ENCODE data around the gene MT3.

The MT3 gene

DNA sequence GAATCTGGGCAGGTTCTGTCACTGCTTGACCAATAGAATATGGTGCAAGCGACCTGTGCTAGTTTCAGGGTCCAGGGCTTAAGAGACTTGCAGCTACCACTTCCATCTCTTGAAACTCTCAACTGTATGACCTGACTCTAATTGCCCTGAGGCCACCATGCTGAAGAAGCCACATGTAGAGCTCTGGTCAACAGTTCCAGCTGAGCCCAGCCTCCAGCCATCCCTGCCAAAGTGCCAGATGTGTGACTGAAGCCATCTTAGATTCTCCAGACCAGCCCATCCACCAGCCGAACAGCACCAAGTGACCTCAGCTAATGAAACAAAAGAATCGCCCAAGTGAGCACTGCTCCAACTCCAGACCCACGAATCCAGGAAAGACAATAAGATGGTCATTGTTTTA lies 15.6 kb downstream of the MT3 start:
- TF ChIP-seq CTCF (conservative IDR thresholded peaks at IDR 0.05; ENCODE audit: low read depth), result no peak
- H3K27ac ChIP-seq, result peak overlapping the region; percentile 100
- ChIA-PET POLR2A (ENCODE audit: low non-redundant PET) (no interaction called here), CTCF (interaction anchor here (0.8 to 1.8 kb wide), 2 partner anchors 97 kb away, joined by 3 to 5 read pairs; no protein-coding TSS in a partner anchor)
- DNase-seq (ENCODE audit: low spot score), result no peak

GRCh38 chr16:56605475-56605874 lies 16.1 kb downstream of the MT3 start:
- CTCF ChIA-PET, result interaction anchor here (0.5 to 2.3 kb wide), 4 partner anchors 28 to 1227 kb away, joined by 3 to 8 read pairs (median 4); no protein-coding TSS in a partner anchor
- H3K27ac ChIP-seq, result peak overlapping the region; percentile 100
- no peak for TF ChIP-seq CTCF (conservative IDR thresholded peaks at IDR 0.05; ENCODE audit: low read depth)
- POLR2A ChIA-PET (ENCODE audit: low non-redundant PET), result interaction anchor here (1.0 kb wide), 1 partner anchor 18 kb away, joined by 3 read pairs; no protein-coding TSS in a partner anchor
- no peak for DNase-seq (ENCODE audit: low spot score)

- DNase-seq (ENCODE audit: low spot score), result peak; percentile 73
- CTCF ChIA-PET, result interaction anchor here (0.5 to 2.3 kb wide), 4 partner anchors 29 to 1228 kb away, joined by 3 to 8 read pairs (median 4); no protein-coding TSS in a partner anchor
- no peak for TF ChIP-seq CTCF (conservative IDR thresholded peaks at IDR 0.05; ENCODE audit: low read depth)
- POLR2A ChIA-PET (ENCODE audit: low non-redundant PET), result interaction anchor here (1.0 to 1.6 kb wide), 2 partner anchors 17 to 20 kb away, joined by 3 to 11 read pairs; partner anchors contain the start of gene MT1E
- peak overlapping the region; percentile 100 for H3K27ac ChIP-seq
Observed at GRCh38 chr16:56606071-56606475, 16.7 kb downstream of the MT3 start.

GRCh38 chr16:56606476-56607108 lies 17.3 kb downstream of the MT3 start:
- no peak for TF ChIP-seq CTCF (conservative IDR thresholded peaks at IDR 0.05; ENCODE audit: low read depth)
- DNase-seq (ENCODE audit: low spot score), result peak; percentile 69
- peak overlapping the region; percentile 100 for H3K27ac ChIP-seq
- ChIA-PET CTCF (interaction anchor here (1.8 to 2.3 kb wide), 2 partner anchors 29 to 95 kb away, joined by 5 to 8 read pairs; no protein-coding TSS in a partner anchor), POLR2A (ENCODE audit: low non-redundant PET) (interaction anchor here (0.6 to 1.6 kb wide), 4 partner anchors 17 to 95 kb away, joined by 3 to 11 read pairs (median 7); partner anchors contain the start of gene MT1E)

DNA sequence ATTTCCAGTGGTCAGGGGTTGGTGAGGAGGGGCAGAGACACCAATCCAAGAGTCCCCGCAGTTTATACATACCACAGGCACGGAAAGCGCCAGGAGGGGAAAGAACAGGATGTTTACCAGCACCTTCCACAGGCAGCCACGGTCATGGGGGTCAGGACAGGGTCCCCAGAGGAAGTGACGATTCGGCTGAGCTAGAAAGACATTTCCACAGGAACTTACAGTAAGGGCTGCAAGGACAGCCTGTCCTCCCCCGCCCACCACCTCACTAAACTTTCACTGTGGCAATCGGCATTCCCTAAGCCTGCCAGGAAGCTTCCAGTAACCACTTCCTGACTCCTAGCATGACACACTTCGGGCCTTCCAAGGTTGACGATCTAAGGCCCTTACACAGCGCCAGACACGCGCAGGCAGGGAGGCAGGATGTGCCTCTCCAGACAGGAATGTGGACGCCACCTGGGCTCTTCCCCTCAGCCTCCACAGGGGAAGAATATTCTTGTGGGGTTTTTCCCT lies 17.8 kb downstream of the MT3 start:
- DNase-seq (ENCODE audit: low spot score), result peak; percentile 94
- POLR2A ChIA-PET (ENCODE audit: low non-redundant PET), result interaction anchor here (0.6 to 1.6 kb wide), 3 partner anchors 19 to 94 kb away, joined by 4 to 11 read pairs (median 10); partner anchors contain the start of gene MT1E
- peak overlapping the region; percentile 100 for H3K27ac ChIP-seq
- CTCF ChIA-PET, result interaction anchor here (1.8 to 2.3 kb wide), 2 partner anchors 30 to 95 kb away, joined by 5 to 8 read pairs; no protein-coding TSS in a partner anchor
- TF ChIP-seq CTCF (conservative IDR thresholded peaks at IDR 0.05; ENCODE audit: low read depth), result no peak

GRCh38 chr16:56607675-56608042 lies 18.3 kb downstream of the MT3 start:
- CTCF ChIA-PET, result interaction anchor here (2.3 kb wide), 1 partner anchor 30 kb away, joined by 8 read pairs; no protein-coding TSS in a partner anchor

More at GRCh38 chr16:56607675-56608042, 18.3 kb downstream of the MT3 start:
- H3K27ac ChIP-seq, result peak overlapping the region; percentile 100
- TF ChIP-seq CTCF (conservative IDR thresholded peaks at IDR 0.05; ENCODE audit: low read depth), result no peak
- POLR2A ChIA-PET (ENCODE audit: low non-redundant PET), result interaction anchor here (0.9 to 1.6 kb wide), 4 partner anchors 18 to 76 kb away, joined by 4 to 11 read pairs (median 10); partner anchors contain the start of genes MT1E and MT1X
- DNase-seq (ENCODE audit: low spot score), result no peak

Data from RWPE1 (cell line).